ENCODE measurements around the gene HDGFL3.

The HDGFL3 gene

DNA sequence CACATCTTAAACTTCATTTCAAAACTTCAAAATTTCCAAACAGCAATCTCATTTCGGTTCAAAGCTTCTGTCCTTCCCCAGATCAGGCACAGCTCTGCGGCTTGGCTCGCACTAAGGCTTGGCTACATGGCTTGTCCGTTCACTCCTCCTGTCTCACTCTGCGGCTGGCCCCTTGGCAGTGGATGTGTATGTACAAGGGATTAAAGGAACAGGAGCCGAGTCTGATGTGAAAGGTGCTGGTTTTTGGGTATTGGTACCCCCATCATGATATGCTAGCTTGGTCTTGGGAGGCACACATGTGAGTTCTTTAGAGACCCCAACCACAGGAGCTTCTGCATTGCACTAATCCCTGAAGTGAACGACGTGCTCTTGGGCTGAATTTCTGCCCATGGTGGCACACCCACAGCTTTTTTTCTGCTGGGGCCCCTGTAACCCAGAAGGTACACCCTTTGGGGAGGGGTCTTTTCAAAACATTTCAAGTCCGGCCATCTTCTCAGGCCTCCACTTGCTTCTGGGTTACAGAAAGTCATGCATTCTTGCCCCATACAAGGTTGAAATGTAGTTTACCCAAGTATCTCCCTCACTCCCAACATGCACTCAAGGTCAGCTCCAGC lies 87.5 kb downstream of the HDGFL3 start:
- H3K27ac ChIP-seq, result no peak overlapping the region
- no peaks in the 10 kb centered on the region for H3K27me3 ChIP-seq (replicated peaks)
- TF ChIP-seq, protein P1, sequence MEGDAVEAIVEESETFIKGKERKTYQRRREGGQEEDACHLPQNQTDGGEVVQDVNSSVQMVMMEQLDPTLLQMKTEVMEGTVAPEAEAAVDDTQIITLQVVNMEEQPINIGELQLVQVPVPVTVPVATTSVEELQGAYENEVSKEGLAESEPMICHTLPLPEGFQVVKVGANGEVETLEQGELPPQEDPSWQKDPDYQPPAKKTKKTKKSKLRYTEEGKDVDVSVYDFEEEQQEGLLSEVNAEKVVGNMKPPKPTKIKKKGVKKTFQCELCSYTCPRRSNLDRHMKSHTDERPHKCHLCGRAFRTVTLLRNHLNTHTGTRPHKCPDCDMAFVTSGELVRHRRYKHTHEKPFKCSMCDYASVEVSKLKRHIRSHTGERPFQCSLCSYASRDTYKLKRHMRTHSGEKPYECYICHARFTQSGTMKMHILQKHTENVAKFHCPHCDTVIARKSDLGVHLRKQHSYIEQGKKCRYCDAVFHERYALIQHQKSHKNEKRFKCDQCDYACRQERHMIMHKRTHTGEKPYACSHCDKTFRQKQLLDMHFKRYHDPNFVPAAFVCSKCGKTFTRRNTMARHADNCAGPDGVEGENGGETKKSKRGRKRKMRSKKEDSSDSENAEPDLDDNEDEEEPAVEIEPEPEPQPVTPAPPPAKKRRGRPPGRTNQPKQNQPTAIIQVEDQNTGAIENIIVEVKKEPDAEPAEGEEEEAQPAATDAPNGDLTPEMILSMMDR (IDR thresholded peaks at IDR 0.05; ENCODE audit: low read depth, low read length, missing control alignments), result no peak
- H3K4me3 ChIP-seq (ENCODE audit: low read depth, low read length), result no peak overlapping the region
- no peaks in the 10 kb centered on the region for H3K36me3 ChIP-seq (replicated peaks)
- in situ Hi-C loops (cut with HindIII; ENCODE audit: low pct_ligation_motif_present, low sequenced_read_pairs), result no loop called here
- DNase-seq, result no peak

GRCh38 chr15:83118968-83119367 lies 88.7 kb downstream of the HDGFL3 start:
- no peak overlapping the region for H3K4me3 ChIP-seq (ENCODE audit: low read depth, low read length)
- in situ Hi-C loops (cut with HindIII; ENCODE audit: low pct_ligation_motif_present, low sequenced_read_pairs), result no loop called here
- no peaks in the 10 kb centered on the region for H3K36me3 ChIP-seq (replicated peaks)
- DNase-seq, result no peak
- TF ChIP-seq, protein P1 (IDR thresholded peaks at IDR 0.05; ENCODE audit: low read depth, low read length, missing control alignments), result no peak
- no peak overlapping the region for H3K27ac ChIP-seq
- no peaks in the 10 kb centered on the region for H3K27me3 ChIP-seq (replicated peaks)

DNA sequence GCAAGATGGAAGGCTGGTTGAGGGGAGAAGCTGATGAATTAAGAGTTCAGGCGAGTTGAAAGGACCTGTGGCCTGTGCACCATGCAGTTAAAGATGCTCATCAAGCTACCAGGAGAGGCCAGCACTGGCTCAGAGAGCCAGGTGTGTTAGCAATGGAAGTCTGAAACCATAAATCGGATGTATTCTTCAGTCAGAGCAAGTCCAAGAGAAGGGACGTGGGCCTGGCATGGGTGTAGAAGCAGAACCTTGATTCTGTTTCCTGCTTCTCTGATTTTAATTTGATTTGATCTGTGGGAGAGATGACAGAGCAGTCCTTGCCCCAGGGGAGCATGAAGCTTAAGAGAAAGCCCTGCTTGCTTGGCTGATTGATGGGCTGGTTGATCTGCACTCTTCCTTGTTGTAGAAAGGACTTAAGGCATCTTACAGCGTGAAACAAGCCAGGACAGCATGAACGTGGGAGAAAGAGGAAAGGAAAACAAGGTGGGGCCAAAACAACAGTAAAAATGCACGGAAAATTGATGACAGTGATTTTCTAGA lies 89.3 kb downstream of the HDGFL3 start:
- in situ Hi-C loops (cut with HindIII; ENCODE audit: low pct_ligation_motif_present, low sequenced_read_pairs), result no loop called here
- Histone ChIP-seq H3K27me3 (replicated peaks) (no peaks in the 10 kb centered on the region), H3K27ac (no peak overlapping the region), H3K36me3 (replicated peaks) (no peaks in the 10 kb centered on the region), H3K4me3 (ENCODE audit: low read depth, low read length) (no peak overlapping the region)
- TF ChIP-seq, protein P1 (IDR thresholded peaks at IDR 0.05; ENCODE audit: low read depth, low read length, missing control alignments), result no peak
- DNase-seq, result no peak

GRCh38 chr15:83115831-83116565 lies 91.6 kb downstream of the HDGFL3 start:
- in situ Hi-C loops (cut with HindIII; ENCODE audit: low pct_ligation_motif_present, low sequenced_read_pairs), result no loop called here
- no peak for DNase-seq

DNA sequence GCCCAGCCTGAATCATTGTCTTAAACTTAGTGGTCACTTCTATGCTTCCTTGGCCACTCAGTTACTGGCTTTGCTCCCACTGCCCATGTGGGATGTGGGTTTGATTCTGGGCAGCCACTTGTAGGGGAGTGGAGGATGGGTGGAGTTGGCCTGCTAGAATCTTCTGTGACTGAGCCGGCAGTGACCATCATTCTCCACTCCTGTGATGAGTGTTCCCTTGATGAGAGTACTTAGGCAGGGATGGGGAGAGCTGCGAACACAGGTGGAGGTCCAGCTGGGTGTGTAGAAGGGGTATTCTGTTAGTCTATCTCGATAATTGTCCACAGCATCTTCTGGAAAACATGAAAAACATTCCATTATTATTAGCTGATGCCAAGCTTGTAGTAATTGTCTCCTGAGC lies 92.2 kb downstream of the HDGFL3 start:
- H3K27ac ChIP-seq, result no peak overlapping the region
- TF ChIP-seq, protein P1 (IDR thresholded peaks at IDR 0.05; ENCODE audit: low read depth, low read length, missing control alignments), result no peak
- DNase-seq, result no peak
- in situ Hi-C loops (cut with HindIII; ENCODE audit: low pct_ligation_motif_present, low sequenced_read_pairs), result no loop called here
- no peak overlapping the region for H3K4me3 ChIP-seq (ENCODE audit: low read depth, low read length)
- no peaks in the 10 kb centered on the region for H3K27me3 ChIP-seq (replicated peaks)
- no peaks in the 10 kb centered on the region for H3K36me3 ChIP-seq (replicated peaks)

More at GRCh38 chr15:83115831-83116565, 91.6 kb downstream of the HDGFL3 start:
- TF ChIP-seq, protein P1 (IDR thresholded peaks at IDR 0.05; ENCODE audit: low read depth, low read length, missing control alignments), result no peak
- H3K27ac ChIP-seq, result no peak overlapping the region
- H3K27me3 ChIP-seq (replicated peaks), result no peaks in the 10 kb centered on the region
- H3K4me3 ChIP-seq (ENCODE audit: low read depth, low read length), result no peak overlapping the region
- no peaks in the 10 kb centered on the region for H3K36me3 ChIP-seq (replicated peaks)

All from brain microvascular endothelial cell (primary cell).